Activated CD4-positive, alpha-beta T cell treated with anti-CD3 and anti-CD28 coated beads, Interleukin-2, Interleukin-4, amounts not matched to agents 100 ng/mL and 50 ng/mL, durations not matched to agents 16 hours and 8 hours (primary cell): ENCODE measurements around the gene SPINK4.

Experiments used
- DNase-seq: peaks from one replicate; pipeline ENCODE4 v3.0.0-alpha.2; 2020; ENCODE audit warnings: low spot score

SPINK4 gene

GRCh38 chr9:33239921-33240320, at the start of gene SPINK4:
Gene SPINK4 (plus strand): TSS chr9:33240167. CDS start chr9:33240209, 42 bp downstream.
- DNase-seq: no peak

- no peak for DNase-seq
Measured at GRCh38 chr9:33192493-33193255, 47.3 kb upstream of the SPINK4 start.

- DNase-seq: no peak
Measured at GRCh38 chr9:33193818-33194217, 46.1 kb upstream of the SPINK4 start.

- no peak for DNase-seq
Measured at GRCh38 chr9:33196736-33197135, 43.2 kb upstream of the SPINK4 start.

- DNase-seq: no peak
Measured at GRCh38 chr9:33197279-33198152, 42.5 kb upstream of the SPINK4 start.

DNA sequence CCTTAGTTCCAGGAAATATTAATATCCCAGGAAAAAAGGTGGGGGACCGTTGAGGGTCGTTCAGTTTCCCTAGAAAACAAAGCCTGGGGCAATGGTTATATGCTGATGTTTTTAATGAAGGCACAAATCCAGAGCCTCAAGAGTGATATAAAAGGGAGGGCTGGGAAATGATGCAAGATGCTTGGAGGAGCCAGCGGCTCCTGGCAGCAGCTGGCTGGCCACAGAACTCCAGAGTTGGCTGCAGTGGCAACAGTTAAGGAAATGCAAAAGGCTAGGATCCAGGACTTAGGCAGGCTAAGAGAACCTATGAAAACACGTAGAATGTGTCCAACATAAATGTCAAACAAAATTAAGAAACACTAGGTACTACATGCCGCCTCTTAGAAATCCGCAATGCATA, 41.8 kb upstream of the SPINK4 start:
- DNase-seq: no peak

DNA sequence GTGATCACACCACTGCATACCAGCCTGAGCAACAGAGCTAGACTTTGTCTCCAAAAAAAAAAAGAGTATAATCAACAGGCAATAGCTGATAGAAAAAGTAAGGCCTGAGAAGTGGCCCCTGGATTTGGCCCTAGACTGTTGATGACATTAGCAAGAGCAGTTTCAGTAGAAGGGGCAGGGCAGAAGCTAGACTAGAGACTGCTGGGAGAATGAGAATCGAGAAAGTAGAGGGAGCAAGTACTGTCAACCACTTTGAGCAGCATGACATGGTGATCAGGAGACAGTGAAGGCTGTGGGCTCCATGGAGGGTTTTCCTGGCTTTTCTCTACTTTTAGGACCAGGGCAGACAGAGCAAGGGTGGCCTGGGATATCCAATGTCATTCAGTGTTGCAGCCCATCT, 37.9 kb upstream of the SPINK4 start:
- no peak for DNase-seq

DNA sequence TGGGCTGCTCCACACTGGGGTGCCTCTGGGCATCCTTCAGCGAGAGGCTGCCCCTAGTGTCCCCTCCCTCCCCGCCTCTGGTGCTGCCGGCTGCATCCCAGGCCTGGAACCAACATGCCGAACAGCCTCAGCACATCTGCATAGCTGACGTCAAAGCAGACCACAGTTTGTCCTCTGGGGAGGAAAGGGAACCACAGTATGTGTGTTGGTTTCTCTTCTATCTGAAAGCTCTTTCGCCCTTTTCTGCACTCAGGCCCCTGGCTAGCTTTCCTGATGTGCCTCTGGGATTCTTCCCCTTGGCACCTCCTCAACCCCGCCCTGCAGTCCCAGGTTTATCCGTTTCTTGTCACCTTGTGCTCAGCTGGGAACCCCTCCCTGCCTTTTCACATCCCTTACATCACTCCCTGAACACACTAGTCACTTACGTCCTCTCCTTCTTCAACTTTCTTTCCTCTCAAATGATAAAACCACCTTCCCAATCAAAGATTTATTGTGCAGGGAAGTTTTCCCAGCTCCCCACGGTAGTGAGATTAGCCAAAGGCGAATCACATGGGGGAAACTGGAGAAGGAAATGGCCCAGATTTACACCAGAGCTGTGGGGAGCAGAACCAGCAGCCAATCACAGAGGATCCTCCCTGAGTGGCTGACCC, 37.3 kb upstream of the SPINK4 start:
- peak; percentile 25 for DNase-seq

DNA sequence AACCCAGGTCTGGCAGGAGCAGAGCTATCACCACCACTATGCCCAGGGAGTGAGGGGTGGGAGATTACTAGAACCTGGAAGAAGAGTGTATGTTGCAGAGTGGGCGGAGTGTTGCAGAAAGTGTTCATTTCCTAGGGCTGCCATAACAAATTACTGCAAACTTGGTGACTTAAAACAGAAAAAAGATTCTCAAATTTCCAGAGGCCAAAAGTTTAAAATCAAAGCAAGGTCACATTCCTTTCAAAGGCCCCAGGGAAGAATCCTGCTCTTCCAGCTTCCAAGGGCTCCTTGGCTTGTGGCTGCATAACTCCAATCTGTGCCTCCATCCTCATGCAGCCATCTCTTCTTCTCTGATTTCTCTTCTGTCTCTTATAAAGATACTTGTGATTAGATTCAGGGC, 30.6 kb upstream of the SPINK4 start:
- DNase-seq: no peak

DNA sequence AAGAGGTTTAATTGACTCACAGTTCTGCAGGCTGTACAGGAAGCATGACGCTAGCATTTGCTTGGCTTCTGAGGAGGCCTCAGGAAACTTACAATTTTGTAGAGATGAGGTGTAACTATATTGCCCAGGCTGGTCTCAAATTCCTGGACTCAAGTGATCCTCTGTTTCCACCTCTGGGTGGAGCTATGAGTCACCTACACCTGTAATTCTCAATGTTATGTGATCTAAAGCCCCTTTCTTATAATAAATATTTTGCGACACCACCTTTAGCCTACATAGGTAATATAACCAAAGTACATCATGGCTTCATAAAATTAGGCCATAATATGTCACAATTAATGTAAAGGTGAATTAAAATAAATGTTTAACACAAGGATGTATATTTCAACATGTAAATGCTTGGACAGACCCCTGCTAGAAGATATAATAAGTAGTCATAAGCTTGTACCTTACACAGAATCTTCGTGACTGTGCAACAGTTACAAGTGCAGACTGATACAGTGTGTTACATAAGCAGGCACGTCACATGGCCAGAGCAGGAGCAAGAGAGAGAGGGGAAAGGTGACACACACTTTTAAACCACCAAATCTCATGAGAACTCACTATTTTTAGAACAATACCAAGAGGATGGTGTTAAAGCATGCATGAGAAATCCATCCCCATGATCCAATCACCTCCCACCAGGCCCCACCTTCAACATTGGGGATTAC, 29.8 kb upstream of the SPINK4 start:
- DNase-seq: no peak

- DNase-seq: no peak
Measured at GRCh38 chr9:33211695-33212393, 28.1 kb upstream of the SPINK4 start.

DNA sequence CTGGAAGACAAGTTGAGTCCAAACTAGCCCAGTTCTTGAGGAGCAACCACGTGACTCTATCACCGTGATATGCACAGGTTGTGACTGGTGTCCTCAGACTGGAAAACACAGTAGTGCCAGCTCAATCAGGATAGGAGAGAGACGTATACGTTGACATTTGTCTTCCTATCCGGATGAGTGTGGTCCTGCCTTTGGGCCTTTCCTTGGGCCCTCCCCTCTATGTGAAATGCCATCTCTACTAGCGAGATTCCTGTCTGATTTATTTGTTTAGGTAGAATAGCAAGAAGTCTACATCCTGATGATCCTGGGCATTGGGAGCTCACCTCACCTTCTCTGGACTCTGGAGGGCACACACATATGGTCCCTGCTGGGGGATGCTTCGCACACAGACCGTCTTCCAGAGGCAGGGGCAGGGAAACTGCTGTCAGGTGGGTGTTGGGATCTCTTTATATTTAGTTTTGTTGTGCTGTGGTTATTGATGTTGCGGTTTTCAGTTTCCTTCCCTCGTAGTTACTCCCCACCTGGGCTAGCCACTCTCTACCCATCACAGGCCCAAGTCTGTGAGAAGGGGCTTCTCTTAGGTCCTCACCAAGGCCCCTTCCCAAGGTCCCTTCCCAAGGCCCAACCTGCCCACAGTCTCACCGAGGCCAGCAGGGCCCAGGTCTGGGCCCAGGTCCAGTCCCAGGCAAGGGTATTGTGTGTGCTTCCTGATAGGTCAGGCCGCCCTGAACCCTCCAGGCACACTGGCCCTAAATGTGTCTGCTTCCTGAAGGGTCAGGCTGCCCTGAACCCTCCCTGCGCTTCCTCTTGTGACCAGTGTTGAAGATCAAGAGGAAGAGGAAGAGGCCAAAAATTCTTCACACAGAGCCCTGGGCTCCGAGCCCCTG, 19.0 kb upstream of the SPINK4 start:
- no peak for DNase-seq

GRCh38 chr9:33221568-33221884, 18.4 kb upstream of the SPINK4 start:
- DNase-seq: no peak

DNA sequence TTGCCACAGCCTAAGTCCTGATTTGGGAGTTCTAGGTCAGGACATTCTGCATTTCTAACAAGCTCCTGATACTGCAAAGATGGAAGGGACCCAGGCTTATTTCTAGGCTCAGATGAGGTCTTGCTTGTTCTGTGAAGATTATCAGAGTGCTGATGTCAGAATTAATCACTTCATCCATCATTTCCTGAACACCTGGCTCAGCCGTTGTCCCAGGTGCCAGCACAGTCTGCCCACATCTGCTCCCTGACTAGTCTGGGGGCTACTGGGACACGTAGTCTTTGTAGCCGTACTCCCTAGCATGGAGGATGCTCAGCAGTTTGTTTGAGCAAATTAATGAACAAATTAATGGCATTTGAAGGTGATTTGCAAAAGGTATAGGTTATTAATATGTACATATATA, 17.9 kb upstream of the SPINK4 start:
- no peak for DNase-seq

GRCh38 chr9:33223696-33224095, 16.3 kb upstream of the SPINK4 start:
- no peak for DNase-seq

DNA sequence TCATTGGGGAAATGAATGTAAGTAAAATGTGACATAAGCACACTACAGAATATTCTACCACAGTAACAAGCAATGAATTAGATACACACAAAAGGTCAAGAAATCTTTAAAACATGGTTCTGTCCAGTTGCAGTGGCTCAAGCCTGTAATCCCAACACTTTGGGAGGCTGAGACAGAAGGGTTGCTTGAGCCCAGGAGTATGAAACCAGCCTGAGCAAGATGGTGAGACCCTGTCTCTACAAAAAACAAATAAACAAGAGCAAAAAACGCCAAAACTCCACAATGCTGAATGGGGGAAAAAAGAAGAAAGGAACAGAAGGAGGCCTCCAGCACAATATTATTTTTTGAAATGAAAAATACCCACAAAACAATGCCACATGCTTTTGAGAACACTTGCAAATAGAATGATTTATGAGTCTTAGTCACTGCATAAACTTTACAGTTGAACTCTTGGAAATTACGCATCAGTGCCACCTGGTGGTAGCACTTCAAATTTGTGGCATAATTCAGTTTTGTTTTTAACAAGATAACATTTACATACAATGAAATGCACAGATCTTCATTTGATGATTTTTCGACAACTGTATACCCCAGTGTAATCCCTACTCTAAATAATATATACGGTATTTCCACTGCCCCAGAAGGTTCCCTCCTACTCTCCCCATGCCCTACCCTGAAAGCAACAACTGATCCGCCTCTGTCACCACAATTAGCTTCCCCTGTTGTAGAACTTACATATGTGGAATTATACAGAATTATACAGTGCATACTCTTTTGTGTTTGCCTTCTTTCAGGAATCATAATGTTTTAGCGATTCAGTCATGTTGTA, 14.4 kb upstream of the SPINK4 start:
- peak; percentile 78 for DNase-seq

GRCh38 chr9:33227008-33227398, 13.0 kb upstream of the SPINK4 start:
- DNase-seq: no peak

DNA sequence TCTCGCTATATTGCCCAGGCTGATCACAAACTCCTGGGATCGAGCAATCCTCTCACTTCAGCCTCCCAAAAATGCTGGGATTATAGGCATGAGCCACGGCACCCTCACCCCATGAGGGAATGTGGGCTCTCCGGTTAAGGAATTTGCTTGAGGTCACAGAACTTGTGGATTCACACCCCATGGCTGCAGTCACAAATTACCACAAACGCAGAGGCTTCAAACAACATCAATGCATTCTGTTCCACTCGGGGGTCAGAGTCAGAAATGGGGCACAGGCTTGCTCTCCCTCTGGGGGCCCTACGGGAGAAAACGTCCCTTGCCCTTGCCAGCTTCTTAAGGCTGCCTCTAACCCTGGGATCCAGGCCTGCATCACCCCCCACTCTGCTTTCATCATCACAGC, 12.2 kb upstream of the SPINK4 start:
- no peak for DNase-seq

GRCh38 chr9:33228606-33229005, 11.4 kb upstream of the SPINK4 start:
- no peak for DNase-seq
